Posterior vena cava (tissue), 2 donors: ENCODE measurements around the gene COMMD9. TPM values are rescaled to one million over a fixed set of nuclear protein-coding genes. Genes with fewer than 3 reads are reported as not detected.
"Not testable (repeated sequence)": the region's sequence is repeated elsewhere in the genome, so short reads cannot be mapped to it uniquely, and the experiment has no call there.

Experiments used
- DNase-seq: peaks from one replicate; pipeline ENCODE4 v3.0.0-alpha.2; 2020; ENCODE audit warnings: low spot score
- intact Hi-C, 2 donors: fragments of 100-400 bp; cut with DNase I; formaldehyde crosslinking; loops; one replicate each; pipeline versions ENCODE4 v1.14.1 to v1.14.2; 2022 to 2023
- long read RNA-seq, 2 donors: library from polyadenylated mRNA; unstranded; transcript quantifications; one replicate each; pipeline ENCODE4 v2.0.0, GENCODE V29; 2020 to 2021
- total RNA-seq, 2 donors: library from RNA; stranded (reverse); fragmentation: NEBNext Ultra II Directional; extraction: Animal tissue kit (Norgen Biotek cat#: 25700); gene quantifications; one replicate each; pipeline ENCODE4 v1.2.1, GENCODE V29; 2021
- donor health status: DM: yes; HTN: yes; CAD: no.
- donor health status: DM: yes; HTN: yes; CAD: no.

The COMMD9 gene
- 10 to 100 TPM; 37.3 to 39.1 TPM for total RNA-seq
- long read RNA-seq, donor 1, transcript COMMD9-201 (6 exons, 2,954 nt), result major isoform, 8 of 9 reads
- long read RNA-seq, donor 1, partial matches to known transcripts, result 0 of 9 reads
- long read RNA-seq, donor 1, other reads (novel, unspliced or antisense), result 0 of 9 reads
- long read RNA-seq, donor 2, transcript COMMD9-201 (6 exons, 2,954 nt), result major isoform, 92 of 106 reads
- long read RNA-seq, donor 2, partial matches to known transcripts, result 3 of 106 reads
- long read RNA-seq, donor 2, other reads (novel, unspliced or antisense), result 9 of 106 reads

DNA sequence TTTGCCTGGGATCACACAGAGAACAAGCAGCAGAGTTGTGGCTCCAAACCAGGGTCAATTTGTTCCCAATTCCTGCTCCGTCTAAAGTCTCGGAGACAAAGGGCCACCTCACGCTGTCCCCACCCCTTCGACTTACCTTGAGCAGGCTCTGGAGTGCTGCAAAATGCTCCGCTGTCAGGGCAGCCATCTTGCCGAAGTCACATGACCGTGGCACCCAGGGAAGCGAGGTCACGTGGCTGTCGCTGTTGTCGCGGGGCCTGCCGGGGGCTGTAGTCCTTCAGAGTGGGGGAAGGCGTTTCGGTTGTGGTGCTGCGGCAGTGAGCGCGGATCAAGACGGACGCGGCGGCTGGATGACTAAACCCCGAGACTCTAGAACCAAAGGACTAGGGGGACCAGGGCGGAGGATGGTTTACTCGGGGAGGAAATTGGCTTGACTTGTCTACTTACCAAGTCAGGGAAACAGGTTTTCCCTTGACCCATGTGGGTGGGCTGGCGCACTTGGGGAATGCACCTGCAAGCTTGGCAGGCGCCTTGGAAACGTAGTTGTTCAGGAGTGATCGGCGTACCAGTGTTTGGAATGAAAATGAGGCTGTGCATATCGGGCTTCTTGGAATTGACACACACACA is at the start of gene COMMD9:
Gene COMMD9, minus strand, starts transcription at position 199 of the 627 bp plus-strand sequence. Its CDS starts 12 bp downstream, at position 187.
- peak; percentile 98 for DNase-seq
- intact Hi-C loops, result loop anchor here in 1 of 2 donors (5.0 kb wide), 1 partner anchor 203 kb away; no protein-coding TSS in a partner anchor

DNA sequence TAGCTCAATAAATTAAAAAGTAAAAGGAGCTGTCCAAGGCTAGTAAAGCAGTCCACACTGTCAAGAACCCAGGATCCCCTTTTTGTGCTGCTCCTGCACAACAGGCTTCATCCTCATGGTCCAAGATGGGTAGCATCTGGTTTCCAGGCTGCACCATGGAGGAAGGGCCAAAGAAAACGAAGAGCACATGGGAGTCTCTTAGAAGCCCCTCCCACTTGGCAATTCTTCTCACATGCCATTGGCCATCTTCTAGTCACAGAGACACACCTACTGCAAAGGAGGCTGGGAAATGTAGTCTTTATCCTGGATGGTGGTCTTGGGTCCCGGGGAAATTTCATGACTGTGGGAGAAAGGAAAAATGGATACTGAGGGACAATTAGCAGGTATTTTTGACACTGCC is 44.7 kb upstream of the COMMD9 start:
- intact Hi-C loops, result no loop called here
- no peak for DNase-seq

DNA sequence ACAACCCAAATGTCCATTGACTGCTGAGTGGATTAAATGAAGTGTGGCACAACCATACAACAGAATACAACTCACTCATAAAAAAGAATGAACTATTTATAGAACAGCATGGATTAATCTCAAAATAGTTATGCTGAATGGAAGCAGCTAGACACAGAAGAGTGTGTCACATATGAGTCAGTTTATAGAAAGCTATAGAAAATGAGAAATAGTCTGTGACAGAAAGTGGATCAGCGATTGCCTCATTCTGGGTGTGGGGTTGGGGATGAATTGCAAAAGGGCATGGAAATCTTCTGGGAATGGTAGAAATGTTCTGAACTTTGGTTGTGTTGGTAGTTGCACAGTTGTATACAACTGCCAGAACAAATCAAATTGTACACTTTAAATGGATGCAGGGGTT is 44.2 kb upstream of the COMMD9 start:
- intact Hi-C loops, result no loop called here

DNA sequence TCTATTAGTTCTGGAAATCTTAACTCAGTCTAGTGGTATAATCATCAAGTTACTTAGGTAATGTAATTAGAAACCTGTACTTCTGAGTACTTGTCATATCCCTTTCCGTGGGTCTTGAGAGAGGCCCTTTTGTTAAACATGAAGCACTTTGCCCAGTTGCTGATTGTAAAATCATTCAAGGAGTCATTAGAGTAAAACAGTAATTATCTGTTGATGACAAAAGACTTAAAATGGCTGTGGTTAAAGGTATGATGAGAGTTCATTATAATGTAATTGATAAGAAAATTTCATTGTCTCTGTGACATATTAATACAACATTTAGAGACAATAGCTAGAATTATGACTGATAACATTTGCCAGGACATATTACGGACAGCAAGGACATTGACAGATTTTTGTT is 41.2 kb upstream of the COMMD9 start:
- intact Hi-C loops, result no loop called here
- no peak for DNase-seq

More for the DNA sequence above, 44.2 kb upstream of the COMMD9 start:
- DNase-seq, result no peak

DNA sequence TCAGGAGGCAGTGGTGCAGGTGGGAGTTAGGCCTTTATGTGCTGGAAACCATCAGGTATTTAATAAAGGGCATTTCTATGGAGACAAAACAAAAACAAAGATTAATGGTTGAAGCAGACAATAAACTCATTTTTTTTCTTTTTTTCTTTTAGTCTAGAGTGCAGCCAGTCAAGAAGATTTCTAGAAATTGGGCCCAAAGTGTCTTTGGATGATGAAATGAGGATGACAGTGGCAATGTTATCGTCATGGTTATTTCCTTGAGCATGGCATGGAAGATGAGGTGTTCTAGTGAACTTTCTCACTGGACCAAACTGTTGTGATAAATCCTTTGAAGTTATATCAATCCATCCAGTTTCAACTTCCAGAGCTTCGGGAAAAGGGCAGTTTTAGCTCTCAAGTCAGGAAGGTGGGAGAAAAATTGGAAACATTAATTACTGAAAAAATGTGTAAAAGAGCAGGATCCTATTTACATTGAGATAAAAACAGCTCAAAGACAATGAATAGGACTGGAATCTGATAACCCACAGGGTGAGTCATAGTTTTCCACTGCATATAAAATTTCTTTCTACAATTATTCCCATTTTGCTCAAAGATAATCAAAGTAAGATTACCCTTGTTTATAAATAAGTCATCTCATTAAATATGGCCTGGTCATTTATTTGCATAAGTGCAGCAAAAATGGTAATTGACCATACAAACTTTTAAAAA is 39.9 kb upstream of the COMMD9 start:
- intact Hi-C loops, result no loop called here
- DNase-seq, result no peak

DNA sequence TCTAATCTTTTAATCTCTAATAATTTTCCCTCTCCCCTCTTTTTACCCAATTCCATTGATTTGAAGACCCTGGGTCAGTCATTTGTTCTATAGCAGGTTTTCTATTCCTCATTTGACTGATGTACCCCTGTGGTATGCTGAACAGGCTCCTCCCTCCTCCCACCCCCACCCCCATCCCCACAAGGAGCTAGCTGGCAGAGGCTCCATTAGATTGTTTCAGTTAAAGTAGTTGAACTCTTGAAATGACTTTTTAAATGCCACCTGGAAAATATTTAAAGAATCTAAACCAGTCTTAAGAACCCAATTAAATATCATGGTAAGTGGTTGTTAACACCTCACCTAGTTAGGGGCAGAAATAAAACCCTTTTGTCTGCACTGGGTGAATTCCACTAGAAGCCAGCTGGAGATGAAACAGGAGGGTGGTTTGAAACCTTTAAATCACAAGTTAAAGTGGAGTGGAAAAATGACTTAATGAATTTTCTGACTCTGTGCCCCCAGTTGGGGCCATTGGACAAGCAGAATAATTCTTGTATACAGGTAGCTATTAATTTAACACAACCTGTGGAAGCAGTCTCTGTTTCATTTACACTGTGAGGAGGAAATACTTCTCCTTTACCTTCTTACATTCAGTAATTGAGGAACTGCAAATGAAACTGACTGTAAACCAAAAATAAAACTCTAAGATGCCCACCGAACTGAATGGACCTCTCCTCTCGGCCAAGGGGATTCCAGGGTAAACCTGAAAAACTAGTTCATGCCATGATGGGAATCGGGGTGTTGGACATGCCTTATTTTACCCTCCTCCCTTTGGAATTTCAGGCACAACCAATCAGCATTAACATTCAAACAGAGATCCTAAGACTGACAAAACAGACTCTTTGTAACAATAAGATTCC is 37.5 kb upstream of the COMMD9 start:
- intact Hi-C loops, result no loop called here
- no peak for DNase-seq

DNA sequence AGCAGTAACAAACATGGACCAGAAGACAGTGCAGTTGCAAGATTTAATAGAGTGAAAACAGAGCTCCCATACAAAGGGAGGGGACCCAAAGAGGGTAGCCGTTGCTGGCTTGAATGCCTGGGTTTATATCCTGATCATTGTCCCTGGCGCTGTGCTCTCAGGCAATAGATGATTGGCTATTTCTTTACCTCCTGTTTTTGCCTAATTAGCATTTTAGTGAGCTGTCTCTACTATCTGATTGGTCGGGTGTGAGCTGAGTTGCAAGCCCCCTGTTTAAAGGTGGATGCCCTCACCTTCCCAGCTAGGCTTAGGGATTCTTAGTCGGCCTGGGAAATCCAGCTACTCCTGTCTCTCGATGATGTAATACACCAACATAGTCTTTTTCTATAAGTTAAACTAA is 36.2 kb upstream of the COMMD9 start:
- not testable (repeated sequence) for DNase-seq

DNA sequence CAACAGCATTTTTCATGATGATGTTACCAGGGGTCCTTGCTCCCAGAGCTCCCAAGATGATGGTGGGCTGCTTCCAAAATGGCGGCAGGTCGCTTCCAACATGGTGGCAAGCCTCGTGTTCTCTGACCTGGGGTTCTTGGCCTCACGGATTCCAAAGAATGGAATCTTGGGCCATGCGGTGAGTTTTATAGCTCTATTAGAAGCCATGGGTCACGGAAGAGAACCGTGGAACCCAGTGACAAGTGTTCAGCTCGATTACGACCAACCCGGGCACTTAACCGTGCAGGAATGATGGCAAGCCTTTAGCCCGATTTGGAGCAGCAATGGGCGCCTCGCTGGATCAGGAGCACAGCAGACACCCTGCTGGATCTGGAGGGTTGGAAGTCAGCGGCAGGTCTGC is 35.7 kb upstream of the COMMD9 start:
- DNase-seq, intact Hi-C loops: not testable (repeated sequence)

More for the DNA sequence above, 36.2 kb upstream of the COMMD9 start:
- intact Hi-C loops, result not testable (repeated sequence)

DNA sequence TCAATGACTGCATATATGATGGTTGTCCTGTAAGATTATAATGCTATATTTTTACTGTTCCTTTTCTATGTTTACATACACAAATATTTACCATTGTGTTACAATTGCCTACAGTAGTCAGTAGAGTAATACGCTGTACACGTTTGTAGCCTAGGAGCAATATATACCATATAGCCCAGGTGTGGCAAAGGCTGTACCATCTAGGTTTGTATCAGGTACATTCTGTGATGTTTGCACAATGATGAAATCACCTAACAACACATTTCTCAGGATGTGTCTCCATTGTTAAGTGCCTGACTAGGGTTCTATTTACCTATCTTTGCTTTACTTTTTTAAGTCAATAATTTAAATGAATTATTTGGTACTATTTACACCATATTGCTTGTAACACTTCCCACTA is 28.8 kb upstream of the COMMD9 start:
- DNase-seq, result no peak
- intact Hi-C loops, result no loop called here

DNA sequence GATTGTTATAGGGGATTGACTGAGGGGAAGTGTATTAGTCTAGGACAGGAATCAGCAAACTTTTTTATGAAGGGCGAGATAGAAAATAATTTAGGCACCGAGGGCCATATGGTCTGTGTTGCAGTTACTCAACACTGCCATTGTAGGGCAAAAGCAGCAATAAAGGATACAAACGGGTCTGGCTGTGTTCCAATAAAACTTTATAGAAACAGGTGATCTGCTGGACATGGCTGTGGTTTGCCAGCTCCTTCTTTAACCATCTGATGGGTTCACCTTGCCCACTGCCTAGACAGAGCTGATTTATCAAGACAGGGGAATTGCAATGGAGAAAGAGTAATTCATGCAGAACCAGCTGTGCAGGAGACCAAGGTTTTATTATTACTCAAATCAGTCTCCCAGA is 26.8 kb upstream of the COMMD9 start:
- intact Hi-C loops, result no loop called here
- DNase-seq, result no peak

DNA sequence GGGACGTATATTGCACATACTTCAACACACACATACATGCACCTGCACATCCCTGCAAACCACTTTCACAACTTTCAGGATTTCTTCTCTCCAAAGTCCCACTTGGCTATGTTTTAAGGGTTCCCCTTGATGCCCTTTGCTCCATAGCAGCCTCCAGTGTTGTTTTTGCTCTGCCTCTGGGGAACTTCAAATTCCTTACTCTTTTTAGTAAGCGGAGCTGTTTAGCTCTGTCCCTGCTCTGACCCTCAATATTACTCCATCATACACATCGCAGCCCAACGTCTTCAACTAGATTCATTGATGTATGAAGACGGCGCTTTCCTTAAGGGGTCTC is 25.2 kb upstream of the COMMD9 start:
- DNase-seq, result no peak
- intact Hi-C loops, result no loop called here

DNA sequence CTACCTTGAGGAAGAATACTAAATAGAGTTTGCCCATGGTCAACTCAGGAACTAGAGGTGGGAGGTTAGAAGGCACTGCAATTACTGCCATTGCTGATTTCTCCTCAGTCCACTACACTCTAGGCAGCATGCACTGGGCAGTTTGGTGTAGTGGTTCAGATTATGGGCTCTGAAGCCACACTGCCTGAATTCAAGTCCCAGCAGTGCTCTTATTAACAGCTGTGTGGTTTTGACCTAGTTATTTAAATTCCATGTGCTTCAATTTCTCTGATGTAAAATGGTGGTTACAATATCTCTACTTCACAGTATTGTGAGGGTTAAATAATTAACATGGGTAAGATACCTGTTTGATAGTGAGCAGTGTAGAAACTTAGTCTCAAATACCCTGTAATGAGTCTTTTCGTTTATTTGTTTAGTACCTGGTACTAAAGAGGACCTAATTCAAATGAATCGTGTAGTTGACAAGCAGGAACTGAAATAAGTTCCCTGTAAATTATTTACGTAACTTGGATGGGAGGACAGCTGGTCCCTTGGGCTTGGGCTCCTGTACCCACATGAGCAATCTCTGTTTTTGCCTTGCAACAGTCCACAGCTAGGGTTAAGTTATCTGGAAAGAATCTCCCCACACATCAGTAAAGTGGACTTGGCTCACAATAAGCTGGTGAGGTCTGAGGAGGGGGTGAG is 24.7 kb upstream of the COMMD9 start:
- DNase-seq, result no peak
- intact Hi-C loops, result no loop called here

DNA sequence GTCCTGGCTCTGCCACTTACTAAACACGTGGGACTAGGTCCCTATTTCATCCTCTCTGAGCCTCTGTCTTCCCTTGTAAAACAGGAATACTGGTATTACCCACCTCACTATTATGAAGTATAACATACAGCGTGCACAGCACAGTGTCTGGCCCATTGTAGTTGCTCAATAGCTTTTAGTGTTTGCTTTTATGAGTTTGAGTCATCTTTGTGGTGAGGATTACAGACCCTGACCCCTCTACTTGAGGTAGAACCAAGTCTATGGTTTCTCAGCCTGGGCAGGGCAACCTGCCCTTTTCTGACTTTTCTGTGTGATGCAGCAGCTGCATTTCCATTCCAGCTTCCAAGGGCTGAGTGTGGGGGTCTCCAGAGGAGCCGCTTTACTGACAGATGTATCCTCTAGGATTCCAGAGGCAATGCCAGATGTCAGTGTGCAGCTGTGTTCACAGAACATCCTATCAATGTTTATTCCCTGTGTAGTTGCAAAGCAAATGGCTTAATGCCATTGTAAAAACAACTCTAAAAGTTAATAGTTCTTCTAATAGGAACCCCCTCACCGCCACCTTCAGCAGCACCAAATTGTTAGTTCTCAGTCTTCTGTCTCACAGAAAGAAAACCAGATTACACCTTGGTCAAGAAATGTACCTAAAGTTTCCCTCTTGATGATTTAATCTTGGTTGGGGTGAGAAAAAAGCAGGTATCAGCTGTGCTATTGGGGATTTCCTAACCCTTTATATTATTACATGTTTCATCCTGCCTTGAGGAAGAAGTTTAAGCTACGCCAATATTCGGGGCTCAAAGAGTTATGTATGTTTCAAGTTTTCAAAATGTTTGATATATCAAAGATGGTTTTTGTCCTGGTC is 23.6 kb upstream of the COMMD9 start:
- intact Hi-C loops, result no loop called here
- no peak for DNase-seq

DNA sequence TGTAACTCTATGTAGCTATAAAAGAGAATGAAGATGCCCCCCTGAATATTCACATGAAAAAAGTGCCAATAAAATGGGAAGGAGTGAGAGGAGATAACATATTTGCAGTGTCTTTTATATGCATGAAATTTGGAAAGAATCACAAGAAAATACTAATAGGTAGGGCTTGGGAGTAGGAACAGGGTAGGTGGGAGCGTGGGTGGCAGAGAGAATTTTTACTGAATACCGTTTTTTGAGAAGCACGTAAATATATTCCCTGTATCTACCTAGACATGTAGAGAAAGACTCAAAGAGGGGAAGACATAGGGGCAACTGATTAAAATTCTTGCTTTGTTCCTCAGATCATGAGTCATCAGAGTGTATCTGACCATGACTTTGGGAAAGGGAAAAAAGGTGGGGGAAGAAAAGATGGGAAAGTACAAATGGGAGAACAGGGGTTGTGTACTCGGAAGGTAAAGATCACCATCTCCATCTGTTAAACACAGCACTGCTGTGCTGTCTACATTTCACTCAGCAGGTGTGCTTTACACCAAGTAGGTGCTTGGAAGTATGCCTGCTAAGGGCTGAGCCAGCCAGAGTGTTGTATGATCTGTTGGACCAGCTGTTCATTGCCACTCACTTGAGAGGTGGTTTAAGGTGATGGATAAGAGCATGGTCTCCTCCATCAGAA is 22.8 kb upstream of the COMMD9 start:
- no peak for DNase-seq
- intact Hi-C loops, result no loop called here

DNA sequence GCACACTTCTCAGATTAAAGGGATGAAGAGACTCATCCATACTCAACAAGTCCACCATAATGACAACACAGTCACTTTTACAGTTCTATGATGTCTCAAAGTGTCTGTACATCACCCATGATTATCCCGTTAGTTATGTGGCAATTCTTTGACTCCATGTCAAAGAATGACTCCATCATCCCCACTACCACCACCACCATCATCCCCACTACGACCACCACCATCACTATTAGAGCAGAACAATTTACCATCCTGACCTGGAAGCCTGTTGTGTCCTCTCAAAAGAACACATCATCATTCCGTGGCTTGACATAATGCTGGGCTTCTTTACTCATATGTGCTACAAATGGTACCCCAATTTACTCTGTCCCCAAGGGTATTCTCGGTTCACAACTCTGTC is 20.6 kb upstream of the COMMD9 start:
- DNase-seq, result no peak
- intact Hi-C loops, result no loop called here

DNA sequence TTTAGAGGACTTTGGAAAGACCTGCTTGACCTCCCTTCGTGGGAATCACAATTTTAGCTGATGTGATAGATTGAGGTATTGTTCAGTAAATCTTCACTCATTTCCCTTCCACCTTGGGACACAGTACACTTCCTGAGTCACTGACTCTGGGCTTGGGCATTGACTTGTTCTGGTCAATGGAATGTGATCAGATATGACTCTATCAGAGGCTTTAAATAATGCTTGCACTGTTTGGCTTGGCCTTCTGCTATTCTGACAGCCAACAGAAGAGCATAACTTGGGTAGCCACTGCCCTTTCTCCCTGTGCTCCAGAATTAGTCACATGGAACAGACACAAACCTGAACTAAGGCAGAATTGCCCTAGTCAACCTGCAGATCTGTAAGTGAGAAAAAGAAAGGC is 19.4 kb upstream of the COMMD9 start:
- intact Hi-C loops, result no loop called here
- no peak for DNase-seq

DNA sequence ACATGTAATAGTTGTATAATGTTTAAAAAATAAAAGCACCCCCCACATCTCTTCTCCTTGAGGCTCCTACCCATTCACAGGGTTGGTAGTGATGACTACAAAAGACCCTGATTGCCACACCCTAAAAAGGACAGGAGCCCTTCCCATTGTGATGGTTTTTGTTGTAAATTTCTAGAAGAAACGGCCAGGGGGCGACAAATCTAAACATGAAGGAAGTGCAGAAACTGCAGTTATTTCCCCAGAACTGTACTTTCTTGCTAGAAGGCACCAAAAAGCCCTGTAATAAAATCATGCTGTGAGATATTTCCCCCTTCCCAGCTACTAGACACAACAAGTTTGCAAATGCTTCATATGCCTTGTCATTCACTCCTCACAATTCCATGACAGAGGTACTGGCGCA is 17.7 kb upstream of the COMMD9 start:
- intact Hi-C loops, result no loop called here
- no peak for DNase-seq

DNA sequence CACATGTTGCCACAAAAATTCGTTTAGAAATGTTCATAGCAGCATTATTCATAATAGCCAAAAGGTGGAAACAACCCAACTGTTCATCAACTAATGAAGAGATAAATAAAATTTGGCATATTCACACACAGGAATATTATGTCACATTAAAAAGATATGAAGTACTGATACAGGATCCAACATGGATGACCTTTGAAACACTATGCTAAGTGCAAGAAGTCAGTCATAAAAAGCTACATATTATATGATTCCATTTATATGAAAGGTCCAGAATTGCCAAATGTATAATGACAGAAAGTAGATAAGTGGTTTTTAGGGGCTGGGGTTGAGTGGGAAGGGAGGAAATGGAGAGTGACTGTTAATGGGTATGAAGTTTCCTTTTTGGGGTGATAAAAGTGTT is 15.8 kb upstream of the COMMD9 start:
- DNase-seq, result no peak
- intact Hi-C loops, result no loop called here
